T-helper 2 cell treated with Interferon-gamma antibody and Interleukin-4, amounts not matched to agents 5 μg/mL and 100 μg/mL, for 36 hours (primary cell): ENCODE measurements around the gene IQCF2.
A peak's percentile ranks its signal among the peaks of the same experiment; 100 is the strongest.
"Not testable (repeated sequence)": the region's sequence is repeated elsewhere in the genome, so short reads cannot be mapped to it uniquely, and the experiment has no call there.

Experiments used
- DNase-seq: peaks from one replicate; pipeline ENCODE4 v3.0.0; 2021; ENCODE audit warnings: low spot score
- H3K27ac Mint-ChIP-seq: one replicate; pipeline ENCODE4 v1.8.0; 2021; ENCODE audit warnings: mild to moderate bottlenecking, mixed read lengths
- H3K27me3 Mint-ChIP-seq: one replicate; pipeline ENCODE4 v1.8.0; 2021; ENCODE audit warnings: low read depth, mixed read lengths
- H3K36me3 Mint-ChIP-seq: one replicate; pipeline ENCODE4 v1.8.0; 2021; ENCODE audit warnings: low read depth, mixed read lengths
- H3K4me1 Mint-ChIP-seq: one replicate; pipeline ENCODE4 v1.8.0; 2021; ENCODE audit warnings: low read depth, mixed read lengths
- H3K4me3 Mint-ChIP-seq: one replicate; pipeline ENCODE4 v1.8.0; 2022; ENCODE audit warnings: mild to moderate bottlenecking, moderate library complexity, mixed read lengths
- H3K9me3 Mint-ChIP-seq: one replicate; pipeline ENCODE4 v1.8.0; 2021; ENCODE audit warnings: mixed read lengths

IQCF2 gene

GRCh38 chr3:51862886-51863285, 1.5 kb downstream of the IQCF2 start:
- no peaks in the 10 kb centered on the region for H3K4me1 Mint-ChIP-seq
- H3K9me3 Mint-ChIP-seq: no peaks in the 10 kb centered on the region
- no peaks in the 10 kb centered on the region for H3K36me3 Mint-ChIP-seq
- no peak overlapping the region for H3K4me3 Mint-ChIP-seq
- H3K27ac Mint-ChIP-seq: no peak overlapping the region
- peaks cover 17% of the 10 kb centered on the region for H3K27me3 Mint-ChIP-seq
- no peak for DNase-seq

DNA sequence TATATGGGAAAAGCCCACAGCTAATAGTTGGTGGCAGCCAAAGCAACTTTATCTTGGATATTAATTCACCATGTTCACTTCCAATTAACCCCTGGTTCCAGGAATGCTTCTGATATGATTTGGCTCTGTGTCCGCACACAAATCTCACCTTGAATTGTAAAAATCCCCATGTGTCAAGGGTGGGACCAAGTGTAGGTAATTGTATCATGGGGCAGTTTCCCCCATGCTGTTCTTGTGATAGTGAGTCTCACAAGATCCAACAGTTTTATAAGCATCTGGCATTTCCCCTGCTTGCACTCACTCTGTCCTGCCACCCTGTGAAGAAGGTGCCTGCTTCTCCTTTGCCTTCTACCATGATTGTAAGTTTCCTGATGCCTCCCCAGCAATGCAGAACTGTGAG, 7.5 kb downstream of the IQCF2 start:
- H3K4me3 Mint-ChIP-seq, H3K4me1 Mint-ChIP-seq, H3K9me3 Mint-ChIP-seq, DNase-seq, H3K27ac Mint-ChIP-seq, H3K36me3 Mint-ChIP-seq: not testable (repeated sequence)
- peaks cover 27% of the 10 kb centered on the region for H3K27me3 Mint-ChIP-seq

GRCh38 chr3:51869304-51869703, 7.9 kb downstream of the IQCF2 start:
- Mint-ChIP-seq H3K9me3 (no peaks in the 10 kb centered on the region), H3K4me1 (no peaks in the 10 kb centered on the region), H3K4me3 (no peak overlapping the region), H3K36me3 (no peaks in the 10 kb centered on the region), H3K27ac (no peak overlapping the region), H3K27me3 (peaks cover 27% of the 10 kb centered on the region)
- DNase-seq: no peak

DNA sequence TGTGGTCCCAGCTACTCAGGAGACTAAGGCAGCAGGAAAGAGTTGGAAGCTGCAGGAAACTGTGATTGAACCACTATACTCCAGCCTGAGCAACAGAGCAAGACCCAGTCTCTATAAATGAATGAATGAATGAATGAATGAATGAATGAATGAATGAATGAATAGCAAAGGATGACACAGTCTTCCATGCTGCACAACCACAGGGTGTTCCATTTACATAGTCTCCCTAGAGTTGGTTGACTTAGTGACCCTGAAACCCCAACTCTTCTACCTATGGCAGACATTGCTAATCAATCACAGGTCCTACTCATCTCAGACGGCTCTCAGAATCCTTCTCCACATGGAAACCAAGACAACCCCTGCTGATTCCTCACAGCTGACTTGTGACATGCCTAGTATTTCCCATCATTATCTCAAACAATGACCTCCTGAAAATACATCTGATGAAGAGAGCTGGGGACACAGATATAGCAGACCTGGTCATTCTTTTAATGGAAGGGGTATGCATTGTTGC, 11.9 kb downstream of the IQCF2 start:
- Mint-ChIP-seq H3K4me1 (peaks cover 1% of the 10 kb centered on the region), H3K9me3 (no peaks in the 10 kb centered on the region), H3K27me3 (peaks cover 16% of the 10 kb centered on the region), H3K4me3 (no peak overlapping the region), H3K36me3 (no peaks in the 10 kb centered on the region), H3K27ac (no peak overlapping the region)
- DNase-seq: no peak

DNA sequence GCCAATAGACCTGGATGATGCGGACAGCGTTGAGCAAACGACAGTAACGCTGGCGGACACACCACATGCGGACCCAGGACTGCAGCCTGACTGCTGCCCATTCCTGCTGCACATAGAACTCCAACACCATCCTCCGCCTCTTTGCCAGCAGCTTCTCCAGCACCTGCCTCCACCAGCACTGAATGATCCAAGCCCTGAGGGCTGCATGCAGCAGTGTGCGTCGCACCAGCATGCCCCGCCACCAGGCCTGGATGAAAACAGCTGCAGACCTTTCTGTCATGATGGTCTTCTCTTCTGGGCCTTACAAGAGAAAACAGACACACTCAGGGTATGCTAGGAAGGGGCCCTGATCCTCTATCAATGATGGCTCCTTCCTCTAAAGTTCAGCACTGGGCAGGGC, 12.5 kb downstream of the IQCF2 start:
- H3K9me3 Mint-ChIP-seq: no peaks in the 10 kb centered on the region

GRCh38 chr3:51874411-51874810, 13.0 kb downstream of the IQCF2 start:
- no peaks in the 10 kb centered on the region for H3K36me3 Mint-ChIP-seq
- peaks cover 1% of the 10 kb centered on the region for H3K4me1 Mint-ChIP-seq
- H3K27ac Mint-ChIP-seq: no peak overlapping the region

More for the DNA sequence above, 12.5 kb downstream of the IQCF2 start:
- peaks cover 1% of the 10 kb centered on the region for H3K4me1 Mint-ChIP-seq
- no peaks in the 10 kb centered on the region for H3K36me3 Mint-ChIP-seq
- H3K27me3 Mint-ChIP-seq: peaks cover 16% of the 10 kb centered on the region
- no peak overlapping the region for H3K27ac Mint-ChIP-seq
- DNase-seq: no peak
- H3K4me3 Mint-ChIP-seq: no peak overlapping the region

DNA sequence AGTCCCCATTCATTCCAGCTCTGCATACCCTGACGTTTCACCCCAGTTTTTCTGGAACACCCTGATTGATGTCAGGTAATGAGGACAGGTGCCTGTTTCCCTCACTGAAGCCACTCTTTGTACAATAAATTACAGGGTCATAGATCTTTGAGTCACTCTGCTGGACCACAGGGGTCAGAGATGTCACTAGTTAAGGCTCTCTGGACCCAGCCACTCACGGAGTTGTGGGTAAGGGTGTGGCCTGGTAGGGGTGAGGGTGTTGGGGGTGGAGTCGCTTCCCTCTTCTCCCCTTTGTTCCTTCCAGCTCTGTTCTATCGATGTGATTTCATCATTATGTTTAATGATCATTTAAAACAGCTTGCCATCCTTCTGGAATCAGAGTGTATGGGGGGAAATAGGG, 13.5 kb downstream of the IQCF2 start:
- Mint-ChIP-seq H3K4me1 (peaks cover 1% of the 10 kb centered on the region), H3K4me3 (no peak overlapping the region), H3K36me3 (no peaks in the 10 kb centered on the region), H3K27me3 (peaks cover 7% of the 10 kb centered on the region), H3K27ac (no peak overlapping the region), H3K9me3 (no peaks in the 10 kb centered on the region)
- DNase-seq: no peak

More at GRCh38 chr3:51874411-51874810, 13.0 kb downstream of the IQCF2 start:
- Mint-ChIP-seq H3K27me3 (peaks cover 11% of the 10 kb centered on the region), H3K4me3 (no peak overlapping the region), H3K9me3 (no peaks in the 10 kb centered on the region)
- no peak for DNase-seq

DNA sequence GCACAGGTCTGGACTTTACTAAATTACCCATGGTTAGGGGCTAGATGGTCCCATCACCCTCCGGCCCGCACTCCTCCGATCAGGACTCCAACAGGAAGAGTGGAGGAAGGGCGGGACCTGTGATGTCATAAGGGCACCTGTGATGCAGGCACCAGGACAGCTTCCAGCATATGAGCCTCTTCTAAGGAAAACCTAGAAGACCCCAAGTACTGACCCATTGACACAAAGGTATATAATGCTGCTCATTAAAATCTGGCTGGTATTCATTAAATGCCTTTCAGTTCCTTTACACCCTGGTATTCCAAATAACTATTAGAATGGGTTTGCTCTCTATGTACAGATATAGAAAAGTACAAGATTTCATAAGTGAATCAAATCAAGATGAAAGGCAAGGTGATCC, 14.1 kb downstream of the IQCF2 start, which contains the start of gene IQCF5:
Gene IQCF5, minus strand, starts transcription at position 101 of the 400 bp plus-strand sequence. Its CDS starts 70 bp downstream, at position 31.
- DNase-seq: no peak
- no peaks in the 10 kb centered on the region for H3K9me3 Mint-ChIP-seq
- no peak within 1 kb of the TSS for H3K4me3 Mint-ChIP-seq
- no peaks in the 10 kb centered on the region for H3K36me3 Mint-ChIP-seq
- H3K27me3 Mint-ChIP-seq: peaks cover 7% of the 10 kb centered on the region
- no peak within 1 kb of the TSS for H3K27ac Mint-ChIP-seq
- H3K4me1 Mint-ChIP-seq: peaks cover 1% of the 10 kb centered on the region

DNA sequence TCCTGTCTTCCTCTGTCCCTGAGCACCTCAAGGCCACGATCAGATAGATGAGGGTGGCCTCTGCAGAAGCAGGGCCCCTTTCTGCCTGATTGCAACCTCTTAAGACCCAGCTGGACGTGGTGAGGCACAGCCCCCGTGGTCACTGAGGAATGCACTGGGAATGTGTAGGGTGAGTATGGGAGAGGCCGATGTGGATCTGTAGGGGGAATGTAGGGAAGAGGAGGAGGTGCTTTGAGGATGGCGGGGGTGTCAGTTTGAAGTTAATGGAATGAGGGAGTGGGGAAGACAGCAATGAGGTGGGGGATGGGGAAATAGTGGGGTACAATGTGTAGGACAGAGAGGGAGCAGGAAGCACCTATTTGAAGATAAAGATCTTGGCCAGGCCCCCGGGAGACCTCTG, 14.8 kb downstream of the IQCF2 start:
- no peaks in the 10 kb centered on the region for H3K9me3 Mint-ChIP-seq
- H3K4me1 Mint-ChIP-seq: peaks cover 1% of the 10 kb centered on the region
- DNase-seq: no peak
- peaks cover 6% of the 10 kb centered on the region for H3K27me3 Mint-ChIP-seq
- H3K27ac Mint-ChIP-seq: no peak overlapping the region
- no peaks in the 10 kb centered on the region for H3K36me3 Mint-ChIP-seq
- no peak overlapping the region for H3K4me3 Mint-ChIP-seq

DNA sequence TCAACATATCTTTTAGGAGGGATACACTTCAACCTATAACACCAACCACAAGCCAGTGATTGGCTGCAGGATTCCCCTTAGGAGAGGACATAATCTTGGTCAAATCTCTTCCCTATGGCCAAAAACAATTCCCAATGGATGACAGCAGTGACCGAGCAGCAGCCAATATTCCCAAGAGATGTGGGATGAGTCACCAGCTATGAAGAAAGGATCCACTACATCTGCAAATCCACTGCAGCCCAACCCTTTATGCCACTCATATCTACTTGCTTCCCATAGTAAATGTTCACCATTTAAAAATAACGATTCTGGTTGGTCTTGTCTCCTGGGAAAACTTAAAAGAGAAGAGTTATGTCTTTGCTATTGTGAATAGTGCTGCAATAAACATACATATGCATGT, 18.5 kb downstream of the IQCF2 start:
- H3K4me1 Mint-ChIP-seq: no peaks in the 10 kb centered on the region
- H3K4me3 Mint-ChIP-seq: no peak overlapping the region
- H3K9me3 Mint-ChIP-seq: no peaks in the 10 kb centered on the region
- H3K27ac Mint-ChIP-seq: no peak overlapping the region
- no peaks in the 10 kb centered on the region for H3K36me3 Mint-ChIP-seq
- no peak for DNase-seq
- H3K27me3 Mint-ChIP-seq: peaks cover 14% of the 10 kb centered on the region

DNA sequence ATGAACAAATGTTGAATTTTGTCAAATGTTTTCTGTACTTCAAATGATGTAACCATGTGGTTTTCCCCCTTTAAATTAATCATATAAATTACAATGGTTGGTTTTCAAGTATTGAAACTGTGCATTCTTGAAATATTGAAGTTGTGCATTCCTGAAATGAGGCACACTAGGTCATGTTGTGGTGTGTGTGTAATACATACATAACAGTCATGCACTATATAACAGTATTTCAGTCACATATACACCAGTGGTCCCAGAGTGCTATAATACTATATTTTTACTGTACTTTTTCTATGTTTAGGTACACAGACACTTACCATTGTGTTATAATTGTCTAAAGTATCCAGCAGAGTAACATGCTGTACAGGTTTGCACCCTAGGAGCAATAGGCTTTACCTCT, 25.0 kb downstream of the IQCF2 start:
- no peak overlapping the region for H3K4me3 Mint-ChIP-seq
- no peak overlapping the region for H3K27ac Mint-ChIP-seq
- DNase-seq: no peak
- no peaks in the 10 kb centered on the region for H3K9me3 Mint-ChIP-seq
- peaks cover 6% of the 10 kb centered on the region for H3K4me1 Mint-ChIP-seq
- peaks cover 19% of the 10 kb centered on the region for H3K27me3 Mint-ChIP-seq
- H3K36me3 Mint-ChIP-seq: no peaks in the 10 kb centered on the region

- Mint-ChIP-seq H3K4me3 (no peak overlapping the region), H3K36me3 (no peaks in the 10 kb centered on the region), H3K27me3 (peaks cover 16% of the 10 kb centered on the region), H3K27ac (no peak overlapping the region), H3K9me3 (no peaks in the 10 kb centered on the region), H3K4me1 (peaks cover 14% of the 10 kb centered on the region)
- no peak for DNase-seq
Measured at GRCh38 chr3:51887620-51888019, 26.2 kb downstream of the IQCF2 start.

DNA sequence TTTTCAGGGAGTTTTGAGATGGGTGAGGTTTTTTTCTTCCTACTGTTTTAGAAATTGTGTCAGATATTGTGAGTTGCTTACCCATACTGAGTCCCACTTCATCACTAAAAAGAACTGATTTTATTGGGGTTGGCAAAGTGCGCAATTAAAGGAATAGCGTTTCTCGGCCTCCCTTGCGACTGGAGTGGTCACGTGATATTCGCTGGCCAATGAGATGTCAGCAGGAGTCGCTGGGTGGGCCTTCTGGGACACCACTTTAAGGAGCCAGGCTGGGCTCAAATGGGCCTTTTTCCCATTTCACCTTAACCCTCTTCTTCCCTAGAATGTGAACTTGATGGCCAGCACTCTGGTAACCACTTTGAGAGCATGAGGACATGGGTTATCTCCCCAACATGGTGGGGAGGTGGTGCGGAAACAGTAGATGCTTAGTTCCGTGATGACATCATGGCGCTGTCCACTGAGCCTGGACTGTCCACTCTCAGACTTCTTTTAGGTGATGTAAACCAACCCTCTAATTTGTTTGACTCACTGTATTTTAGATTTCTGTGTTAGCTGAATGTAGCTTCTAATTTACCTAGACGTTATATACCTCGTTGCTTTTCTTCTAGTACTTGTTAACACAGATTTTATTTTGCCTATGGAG, 27.2 kb downstream of the IQCF2 start:
- H3K9me3 Mint-ChIP-seq: no peaks in the 10 kb centered on the region
- peaks cover 15% of the 10 kb centered on the region for H3K27me3 Mint-ChIP-seq
- H3K4me3 Mint-ChIP-seq: no peak overlapping the region
- DNase-seq: no peak
- no peak overlapping the region for H3K27ac Mint-ChIP-seq
- H3K4me1 Mint-ChIP-seq: peaks cover 14% of the 10 kb centered on the region
- H3K36me3 Mint-ChIP-seq: no peaks in the 10 kb centered on the region

- no peak overlapping the region for H3K27ac Mint-ChIP-seq
- H3K4me1 Mint-ChIP-seq: peaks cover 14% of the 10 kb centered on the region
Measured at GRCh38 chr3:51891242-51892039, 30.0 kb downstream of the IQCF2 start.

More at GRCh38 chr3:51891242-51892039, 30.0 kb downstream of the IQCF2 start:
- no peak for DNase-seq
- H3K9me3 Mint-ChIP-seq: no peaks in the 10 kb centered on the region
- H3K27me3 Mint-ChIP-seq: peaks cover 3% of the 10 kb centered on the region
- H3K4me3 Mint-ChIP-seq: peak overlapping the region; percentile 22
- H3K36me3 Mint-ChIP-seq: no peaks in the 10 kb centered on the region
